GM15510 (cell line): Measurements from ENCODE around the gene CPSF7.

Source experiments
- POLR2A ChIP-seq: IDR thresholded peaks from 3 replicates; pipeline ENCODE4 v1.6.1; 2011; ENCODE audit warnings: borderline replicate concordance; ENCODE audit not compliant: insufficient read length; ENCODE audit errors: extremely low read depth

Gene CPSF7

DNA sequence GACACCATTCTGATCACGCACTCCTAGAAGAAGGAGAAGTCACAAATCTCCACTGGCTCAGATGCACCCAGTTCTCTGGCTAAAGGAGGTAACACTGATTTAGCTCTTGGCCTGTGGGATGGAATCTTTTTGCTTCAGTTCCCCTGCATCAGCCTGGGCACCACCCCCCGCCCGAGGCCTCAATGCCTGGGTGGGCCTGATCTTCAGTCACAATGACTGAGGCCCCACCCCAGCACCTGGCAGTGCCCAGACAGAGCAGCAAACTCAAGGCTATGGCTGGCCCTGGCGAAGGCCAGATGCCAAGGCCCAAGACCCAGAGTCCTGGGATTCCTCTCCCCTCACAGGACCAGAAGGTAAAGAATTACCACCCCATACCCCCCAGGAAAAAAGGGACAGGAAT, 73.1 kb downstream of the CPSF7 start:
- no peak for TF ChIP-seq POLR2A

DNA sequence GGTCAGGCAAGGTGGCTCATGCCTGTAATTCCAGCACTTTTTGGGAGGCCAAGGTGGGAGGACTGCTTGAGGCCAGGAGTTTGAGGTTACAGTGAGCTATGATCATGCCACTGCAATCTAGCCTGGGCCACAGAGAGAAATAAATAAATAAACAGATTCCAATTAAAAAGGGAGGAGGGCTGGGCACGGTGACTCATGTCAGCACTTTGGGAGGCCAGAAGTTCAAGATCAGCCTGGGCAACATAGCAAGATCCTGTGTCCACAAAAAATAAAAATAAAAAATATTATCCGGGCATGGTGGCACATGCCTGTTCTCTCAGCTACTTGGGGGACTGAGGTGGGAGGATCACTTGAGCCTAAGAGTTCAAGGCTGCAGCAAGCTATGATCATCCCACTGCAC, 75.6 kb downstream of the CPSF7 start:
- no peak for TF ChIP-seq POLR2A

DNA sequence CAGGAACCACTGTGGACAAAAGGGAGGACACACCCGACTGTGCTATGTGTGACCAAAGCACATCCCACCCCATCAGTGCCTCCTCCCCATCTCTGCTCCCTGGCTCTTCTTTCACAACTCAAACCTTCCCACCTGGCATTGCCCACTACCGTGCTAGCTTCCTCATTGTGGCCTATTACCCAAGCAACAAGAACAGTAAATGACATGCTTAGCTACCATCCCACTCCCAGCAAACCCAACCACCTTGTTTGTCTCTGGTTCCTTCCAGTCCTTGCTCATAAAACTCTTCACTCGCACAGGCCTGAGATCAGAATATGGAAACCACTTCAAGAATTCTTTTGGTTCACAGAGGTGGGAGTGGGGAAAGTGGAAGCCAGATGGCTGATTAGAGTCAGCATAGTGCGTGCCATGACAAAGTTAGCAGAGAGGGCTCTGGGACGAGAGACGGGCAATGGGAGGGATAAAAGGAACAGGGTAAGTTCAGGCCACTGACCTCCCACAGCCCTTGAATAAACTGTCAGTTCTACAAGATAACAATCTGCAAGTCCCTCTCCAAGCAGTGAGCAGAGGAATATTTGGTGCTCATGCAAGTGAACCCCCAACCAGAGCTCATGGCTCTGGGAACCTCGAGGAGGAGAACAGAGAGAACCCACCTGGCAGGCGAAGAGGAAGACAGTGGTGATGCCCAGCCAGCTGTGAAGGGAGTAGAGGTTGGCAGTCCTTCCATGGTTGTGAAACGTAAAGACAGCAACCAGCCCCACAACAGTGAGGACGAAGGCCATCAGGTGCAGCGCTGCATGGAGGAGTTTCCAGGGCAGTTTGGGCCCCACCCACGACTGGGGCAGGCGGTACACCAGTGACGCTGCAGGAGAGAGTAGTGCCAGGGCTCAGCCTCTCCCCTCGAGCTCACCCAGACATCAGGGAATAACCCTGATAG, 76.4 kb downstream of the CPSF7 start:
- no peak for TF ChIP-seq POLR2A
